CD14-positive monocyte (primary cell): ENCODE data around the gene TES. TPM values are rescaled to one million over a fixed set of nuclear protein-coding genes. Genes with fewer than 3 reads are reported as not detected.

Experiments
- DNase-seq, 3 donors: peaks; one replicate each; pipeline ENCODE4 v3.0.0-alpha.2; 2011 to 2022
- H2AFZ ChIP-seq: 2 replicates; pipeline ENCODE4 v1.6.0; 2012; ENCODE audit warnings: mild to moderate bottlenecking, low read depth, low read length, inconsistent platforms; ENCODE audit not compliant: insufficient read depth, poor library complexity, severe bottlenecking
- H3K27ac ChIP-seq, 2 donors: 1 replicate in 1 of 2; 2 replicates in 1 of 2; pipeline ENCODE4 v1.5.1; 2012 to 2013; ENCODE audit warnings: low read length in 2 of 2, control low read depth in 1 of 2, inconsistent platforms in 1 of 2, low read depth in 1 of 2, mild to moderate bottlenecking in 1 of 2
- H3K27me3 ChIP-seq, 2 donors: one replicate each; pipeline versions ENCODE4 v1.6.0 to v1.6.1; 2011 to 2013; ENCODE audit warnings: low read length in 2 of 2; ENCODE audit not compliant: control insufficient read depth in 2 of 2, insufficient read depth in 2 of 2
- H3K36me3 ChIP-seq, 2 donors: replicated peaks in 1 of 2; 1 replicate in 1 of 2; 2 replicates in 1 of 2; pipeline versions ENCODE4 v1.5.1 to v1.6.1; 2012 to 2013; ENCODE audit warnings: low read length in 2 of 2, control low read depth in 1 of 2, inconsistent platforms in 1 of 2, mild to moderate bottlenecking in 1 of 2; ENCODE audit not compliant: insufficient read depth in 2 of 2, control insufficient read depth in 1 of 2
- H3K4me1 ChIP-seq, 2 donors: 1 replicate in 1 of 2; 2 replicates in 1 of 2; pipeline versions ENCODE4 v1.5.1 to v1.6.1; 2012 to 2013; ENCODE audit warnings: low read length in 2 of 2, control low read depth in 1 of 2, inconsistent platforms in 1 of 2, mild to moderate bottlenecking in 1 of 2, moderate library complexity in 1 of 2; ENCODE audit not compliant: insufficient read depth in 2 of 2, control insufficient read depth in 1 of 2
- H3K4me2 ChIP-seq: replicated peaks from 2 replicates; pipeline ENCODE3; 2012; ENCODE audit warnings: low read length, moderate library complexity, mild to moderate bottlenecking; ENCODE audit not compliant: poor library complexity, severe bottlenecking; ENCODE audit errors: extremely low read depth
- H3K4me3 ChIP-seq, 3 experiments: fragments of 200-600 bp in 1 of 3; sonication (generic) in 1 of 3; replicated peaks in 1 of 3; 1 replicate in 2 of 3; 2 replicates in 1 of 3; pipeline ENCODE4 v1.5.1; 2011 to 2013; ENCODE audit warnings: low read length in 3 of 3, mild to moderate bottlenecking in 3 of 3, control low read depth in 2 of 3, low read depth in 2 of 3, inconsistent platforms in 1 of 3, moderate library complexity in 1 of 3
- H3K79me2 ChIP-seq: 2 replicates; pipeline ENCODE4 v1.6.0; 2012; ENCODE audit warnings: mild to moderate bottlenecking, control low read depth, inconsistent platforms, low read length, moderate library complexity; ENCODE audit not compliant: insufficient read depth
- H3K9ac ChIP-seq: 2 replicates; pipeline ENCODE4 v1.6.0; 2017; ENCODE audit warnings: low read length, mild to moderate bottlenecking; ENCODE audit not compliant: insufficient read depth, poor library complexity, severe bottlenecking
- H3K9me3 ChIP-seq, 2 donors: replicated peaks in 1 of 2; 1 replicate in 1 of 2; 2 replicates in 1 of 2; pipeline versions ENCODE4 v1.5.1 to v1.6.1; 2012 to 2013; ENCODE audit warnings: low read length in 2 of 2, control low read depth in 1 of 2; ENCODE audit not compliant: control insufficient read depth in 1 of 2, insufficient read depth in 1 of 2
- H4K20me1 ChIP-seq: 2 replicates; pipeline ENCODE4 v1.6.0; 2012; ENCODE audit warnings: mild to moderate bottlenecking, low read length, control low read depth, moderate library complexity; ENCODE audit not compliant: insufficient read depth
- H3K27ac Mint-ChIP-seq, 7 donors: one replicate each; pipeline ENCODE4 v1.8.0; 2020; ENCODE audit warnings: mild to moderate bottlenecking in 7 of 7, mixed read lengths in 7 of 7, moderate library complexity in 6 of 7, inconsistent platforms in 2 of 7
- H3K27me3 Mint-ChIP-seq, 3 donors: one replicate each; pipeline ENCODE4 v1.8.0; 2021 to 2022; ENCODE audit warnings: low read depth in 3 of 3, mild to moderate bottlenecking in 3 of 3, mixed read lengths in 3 of 3, moderate library complexity in 3 of 3, inconsistent platforms in 1 of 3
- H3K36me3 Mint-ChIP-seq, 2 donors: one replicate each; pipeline ENCODE4 v1.8.0; 2020; ENCODE audit warnings: mixed read lengths in 2 of 2, inconsistent platforms in 1 of 2, mild to moderate bottlenecking in 1 of 2
- H3K4me1 Mint-ChIP-seq: one replicate; pipeline ENCODE4 v1.8.0; 2020; ENCODE audit warnings: mild to moderate bottlenecking, mixed read lengths
- H3K4me3 Mint-ChIP-seq, 2 donors: one replicate each; pipeline ENCODE4 v1.8.0; 2020; ENCODE audit warnings: mild to moderate bottlenecking in 2 of 2, mixed read lengths in 2 of 2, moderate library complexity in 1 of 2
- H3K9me3 Mint-ChIP-seq, 7 donors: one replicate each; pipeline ENCODE4 v1.8.0; 2020 to 2022; ENCODE audit warnings: mixed read lengths in 7 of 7, mild to moderate bottlenecking in 6 of 7, moderate library complexity in 6 of 7, inconsistent platforms in 2 of 7
- intact Hi-C, 2 donors: fragments of 100-400 bp; cut with micrococcal nuclease; formaldehyde crosslinking; loops; one replicate each; pipeline versions ENCODE4 v1.15.0 to v1.15.1; 2023
- polyA plus RNA-seq, 3 donors: library from polyadenylated mRNA; depleted of rRNA in 1 of 3; unstranded in 2 of 3; stranded (reverse) in 1 of 3; fragments of 300-500 nt in 2 of 3; fragments of >200 nt in 1 of 3; fragmentation: Illumina TruSeq in 2 of 3; gene quantifications; 1 replicate in 2 of 3; 2 replicates in 1 of 3; pipeline ENCODE4 v1.2.3, GENCODE V29; 2012 to 2021
- TF ChIP-seq, protein P1 (sequence below): fragments of 200-600 bp; IDR thresholded peaks from one replicate; pipeline ENCODE4 v1.8.0; 2022; ENCODE audit warnings: antibody characterized with exemption, mild to moderate bottlenecking

Gene TES
- polyA plus RNA-seq, 3 donors: 61.7 to 104 (median 89.0) TPM

DNA sequence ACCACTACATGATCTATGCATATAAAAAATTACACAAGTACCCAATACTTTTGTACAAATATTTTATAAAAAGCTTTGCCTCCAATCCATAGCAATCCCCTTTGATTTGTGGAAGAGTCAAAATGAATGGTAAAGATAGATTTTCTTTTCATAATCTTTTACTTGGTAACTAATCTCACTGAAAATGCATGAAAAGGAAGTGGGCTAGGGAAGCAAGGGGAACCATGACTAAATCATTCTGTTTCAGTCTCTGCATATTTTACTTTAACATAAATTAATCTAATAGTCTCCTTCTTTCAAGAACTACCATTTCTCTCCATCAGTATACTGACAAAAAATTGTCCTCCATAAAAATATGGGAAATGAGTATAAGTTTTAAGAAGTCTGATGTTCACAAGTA lies 96.9 kb downstream of the TES start:
- no peaks in the 10 kb centered on the region for H3K4me1 Mint-ChIP-seq
- H3K36me3 ChIP-seq: no peaks in the 10 kb centered on the region
- no peak overlapping the region for H3K4me3 Mint-ChIP-seq
- intact Hi-C loops: no loop called here
- H3K27ac Mint-ChIP-seq: no peak overlapping the region
- no peaks in the 10 kb centered on the region for H3K9me3 ChIP-seq
- H3K4me2 ChIP-seq: no peak overlapping the region
- H3K27ac ChIP-seq: no peak overlapping the region
- no peak overlapping the region for H2AFZ ChIP-seq
- H3K9me3 Mint-ChIP-seq: no peaks in the 10 kb centered on the region
- H3K27me3 Mint-ChIP-seq: peaks cover 0 to 2% (median 0%) of the 10 kb centered on the region in 3 donors
- no peaks in the 10 kb centered on the region for H3K79me2 ChIP-seq
- DNase-seq: no peak
- no peaks in the 10 kb centered on the region for H4K20me1 ChIP-seq
- no peak overlapping the region for H3K9ac ChIP-seq
- no peaks in the 10 kb centered on the region for H3K36me3 Mint-ChIP-seq
- H3K4me3 ChIP-seq: no peak overlapping the region
- no peaks in the 10 kb centered on the region for H3K27me3 ChIP-seq
- H3K4me1 ChIP-seq: no peaks in the 10 kb centered on the region
- TF ChIP-seq, protein P1, sequence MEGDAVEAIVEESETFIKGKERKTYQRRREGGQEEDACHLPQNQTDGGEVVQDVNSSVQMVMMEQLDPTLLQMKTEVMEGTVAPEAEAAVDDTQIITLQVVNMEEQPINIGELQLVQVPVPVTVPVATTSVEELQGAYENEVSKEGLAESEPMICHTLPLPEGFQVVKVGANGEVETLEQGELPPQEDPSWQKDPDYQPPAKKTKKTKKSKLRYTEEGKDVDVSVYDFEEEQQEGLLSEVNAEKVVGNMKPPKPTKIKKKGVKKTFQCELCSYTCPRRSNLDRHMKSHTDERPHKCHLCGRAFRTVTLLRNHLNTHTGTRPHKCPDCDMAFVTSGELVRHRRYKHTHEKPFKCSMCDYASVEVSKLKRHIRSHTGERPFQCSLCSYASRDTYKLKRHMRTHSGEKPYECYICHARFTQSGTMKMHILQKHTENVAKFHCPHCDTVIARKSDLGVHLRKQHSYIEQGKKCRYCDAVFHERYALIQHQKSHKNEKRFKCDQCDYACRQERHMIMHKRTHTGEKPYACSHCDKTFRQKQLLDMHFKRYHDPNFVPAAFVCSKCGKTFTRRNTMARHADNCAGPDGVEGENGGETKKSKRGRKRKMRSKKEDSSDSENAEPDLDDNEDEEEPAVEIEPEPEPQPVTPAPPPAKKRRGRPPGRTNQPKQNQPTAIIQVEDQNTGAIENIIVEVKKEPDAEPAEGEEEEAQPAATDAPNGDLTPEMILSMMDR: no peak

Other genes starting within 250 kb of the TES start
- gene TFEC, start 179.8 kb upstream of the TES start, polyA plus RNA-seq: 10 to 100 TPM; 13.3 to 55.9 (median 17.4) TPM